HL-60 (cell line): ENCODE results near the gene RTN4IP1.

ENCODE experiments used
- DNase-seq, 2 experiments: peaks; one replicate each; pipeline ENCODE4 v3.0.0-alpha.2; 2010 to 2020; ENCODE audit warnings: low read depth in 1 of 2, low spot score in 1 of 2
- H3K27ac ChIP-seq: fragments of 250-450 bp; sonication (Bioruptor Pico); replicated peaks from 2 replicates; pipeline ENCODE4 v1.5.1; 2020; ENCODE audit warnings: mild to moderate bottlenecking, moderate library complexity
- H3K27me3 ChIP-seq: fragments of 250-450 bp; sonication (Bioruptor Pico); 2 replicates; pipeline ENCODE4 v1.5.1; 2021; ENCODE audit warnings: mild to moderate bottlenecking, moderate library complexity; ENCODE audit not compliant: insufficient read depth, poor library complexity, severe bottlenecking
- H3K4me3 ChIP-seq: replicated peaks from 2 replicates; pipeline ENCODE4 v1.5.1; 2011; ENCODE audit warnings: mild to moderate bottlenecking, control low read depth, low read length; ENCODE audit not compliant: insufficient read depth
- CTCF ChIP-seq: IDR thresholded peaks from one replicate; pipeline ENCODE4 v1.5.1; 2011; ENCODE audit warnings: low read length, control low read depth, inconsistent platforms; ENCODE audit not compliant: insufficient read depth
- GABPA ChIP-seq: IDR thresholded peaks from 2 replicates; pipeline ENCODE4 v1.6.1; 2012; ENCODE audit warnings: low read depth
- POLR2AphosphoS5 ChIP-seq: IDR thresholded peaks from 2 replicates; pipeline ENCODE4 v1.6.1; 2012; ENCODE audit warnings: low read depth
- REST ChIP-seq: IDR thresholded peaks from 2 replicates; pipeline ENCODE4 v1.6.1; 2012; ENCODE audit warnings: low read depth; ENCODE audit not compliant: insufficient replicate concordance
- SPI1 ChIP-seq: IDR thresholded peaks from 2 replicates; pipeline ENCODE4 v1.6.1; 2012; ENCODE audit warnings: low read depth, mild to moderate bottlenecking, borderline replicate concordance

RTN4IP1 gene

GRCh38 chr6:106634565-106634964 is 5.3 kb upstream of the RTN4IP1 start:
- Histone ChIP-seq H3K4me3 (no peak overlapping the region), H3K27me3 (no peaks in the 10 kb centered on the region), H3K27ac (no peak overlapping the region)
- no peak for TF ChIP-seq POLR2AphosphoS5
- TF ChIP-seq GABPA = no peak
- DNase-seq = no peak

GRCh38 chr6:106631346-106631745 is 2.0 kb upstream of the RTN4IP1 start:
- H3K27me3 ChIP-seq = no peaks in the 10 kb centered on the region
- no peak overlapping the region for H3K4me3 ChIP-seq
- no peak overlapping the region for H3K27ac ChIP-seq
- DNase-seq = no peak
- TF ChIP-seq CTCF (no peak), POLR2AphosphoS5 (no peak), GABPA (no peak), SPI1 (no peak), REST (no peak)

- H3K27ac ChIP-seq = peak overlapping the region; percentile 86
- peak in 1 of 2 experiments; percentile 22 for DNase-seq
- H3K4me3 ChIP-seq = peak overlapping the region; percentile 77
- no peaks in the 10 kb centered on the region for H3K27me3 ChIP-seq
- TF ChIP-seq CTCF = no peak
- TF ChIP-seq SPI1 = no peak
- TF ChIP-seq GABPA = no peak
- no peak for TF ChIP-seq REST
- no peak for TF ChIP-seq POLR2AphosphoS5
Measured at GRCh38 chr6:106630366-106630765, 1.1 kb upstream of the RTN4IP1 start.

- no peak for DNase-seq
- Histone ChIP-seq H3K4me3 (peak overlapping the region; percentile 77), H3K27ac (peak overlapping the region; percentile 86), H3K27me3 (no peaks in the 10 kb centered on the region)
- TF ChIP-seq REST = peak; percentile 4
- no peak for TF ChIP-seq GABPA
- no peak for TF ChIP-seq CTCF
- no peak for TF ChIP-seq SPI1
- TF ChIP-seq POLR2AphosphoS5 = no peak
Measured at GRCh38 chr6:106629859-106630163, 513 bp upstream of the RTN4IP1 start.
